GM18498 (cell line): ENCODE measurements around the gene RHOH.
"Not testable (repeated sequence)": the region's sequence is repeated elsewhere in the genome, so short reads cannot be mapped to it uniquely, and the experiment has no call there.

Experiments used
- ATAC-seq: cut with Tn5 transposase; IDR thresholded peaks from one replicate; pipeline ENCODE4 v1.9.1; 2021; ENCODE audit warnings: mild to moderate bottlenecking, moderate library complexity; ENCODE audit not compliant: unreplicated experiment

The RHOH gene

DNA sequence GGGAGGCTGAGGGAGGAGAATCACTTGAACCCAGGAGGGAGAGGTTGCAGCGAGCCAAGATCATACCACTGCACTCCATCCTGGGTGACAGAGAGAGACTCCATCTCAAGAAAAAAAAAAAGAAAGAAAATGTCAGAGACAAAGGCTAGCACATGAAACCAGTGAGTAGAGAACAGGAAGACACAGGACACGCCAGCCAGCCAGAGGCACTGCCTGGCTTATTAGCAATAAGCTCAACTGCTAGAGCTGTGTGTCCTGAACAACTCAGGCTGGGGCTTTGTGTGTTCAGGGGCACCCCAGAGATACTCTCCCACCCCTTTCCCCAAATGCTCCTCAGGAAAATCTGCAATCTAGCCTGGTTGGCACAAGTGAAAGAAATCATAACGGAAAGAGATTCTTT, 60.0 kb downstream of the RHOH start:
- no peak for ATAC-seq

- no peak for ATAC-seq
These were observed 61.8 kb downstream of the RHOH start for GRCh38 chr4:40258627-40259026.

- no peak for ATAC-seq
These were observed 64.6 kb downstream of the RHOH start for GRCh38 chr4:40261231-40262076.

DNA sequence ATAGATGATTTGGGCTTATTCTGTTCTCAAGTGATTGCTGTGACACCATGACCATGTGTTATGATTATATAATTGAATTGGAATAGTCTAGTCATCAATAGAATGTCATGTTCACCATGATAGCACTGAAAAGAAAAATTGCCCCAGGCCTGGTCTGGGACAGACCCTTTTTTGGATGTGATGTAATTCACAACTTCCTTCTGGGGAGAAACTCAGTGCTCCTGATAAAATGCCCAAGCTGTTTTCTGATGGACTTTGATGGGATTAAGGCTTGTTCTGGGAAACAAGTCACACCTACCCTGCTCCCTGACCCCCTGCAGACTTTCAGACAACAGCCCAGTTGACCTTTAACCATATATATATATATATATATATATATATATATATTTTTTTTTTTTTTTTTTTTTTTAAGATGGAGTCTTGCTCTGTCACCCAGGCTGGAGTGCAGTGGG, 65.3 kb downstream of the RHOH start:
- ATAC-seq, result no peak

DNA sequence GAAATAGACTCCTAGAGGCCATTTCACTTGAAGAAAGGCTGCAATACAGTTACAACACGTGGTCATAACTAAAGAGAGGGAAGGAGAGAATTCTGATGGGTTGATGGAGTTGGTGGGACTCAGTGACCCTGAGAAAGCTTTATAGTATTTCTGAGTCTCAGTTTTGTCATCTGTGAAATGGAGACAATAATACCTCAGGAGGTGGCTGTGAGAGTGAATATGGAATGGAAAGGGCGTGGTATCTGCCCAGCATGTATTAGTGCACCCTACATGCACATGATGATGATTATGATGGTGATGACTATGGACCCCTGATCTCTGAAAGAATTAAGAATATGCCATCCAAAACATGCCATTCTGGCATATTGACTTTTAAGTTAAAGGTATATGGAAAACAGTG, 66.0 kb downstream of the RHOH start:
- no peak for ATAC-seq

- no peak for ATAC-seq
These were observed 67.7 kb downstream of the RHOH start for GRCh38 chr4:40264497-40264896.

DNA sequence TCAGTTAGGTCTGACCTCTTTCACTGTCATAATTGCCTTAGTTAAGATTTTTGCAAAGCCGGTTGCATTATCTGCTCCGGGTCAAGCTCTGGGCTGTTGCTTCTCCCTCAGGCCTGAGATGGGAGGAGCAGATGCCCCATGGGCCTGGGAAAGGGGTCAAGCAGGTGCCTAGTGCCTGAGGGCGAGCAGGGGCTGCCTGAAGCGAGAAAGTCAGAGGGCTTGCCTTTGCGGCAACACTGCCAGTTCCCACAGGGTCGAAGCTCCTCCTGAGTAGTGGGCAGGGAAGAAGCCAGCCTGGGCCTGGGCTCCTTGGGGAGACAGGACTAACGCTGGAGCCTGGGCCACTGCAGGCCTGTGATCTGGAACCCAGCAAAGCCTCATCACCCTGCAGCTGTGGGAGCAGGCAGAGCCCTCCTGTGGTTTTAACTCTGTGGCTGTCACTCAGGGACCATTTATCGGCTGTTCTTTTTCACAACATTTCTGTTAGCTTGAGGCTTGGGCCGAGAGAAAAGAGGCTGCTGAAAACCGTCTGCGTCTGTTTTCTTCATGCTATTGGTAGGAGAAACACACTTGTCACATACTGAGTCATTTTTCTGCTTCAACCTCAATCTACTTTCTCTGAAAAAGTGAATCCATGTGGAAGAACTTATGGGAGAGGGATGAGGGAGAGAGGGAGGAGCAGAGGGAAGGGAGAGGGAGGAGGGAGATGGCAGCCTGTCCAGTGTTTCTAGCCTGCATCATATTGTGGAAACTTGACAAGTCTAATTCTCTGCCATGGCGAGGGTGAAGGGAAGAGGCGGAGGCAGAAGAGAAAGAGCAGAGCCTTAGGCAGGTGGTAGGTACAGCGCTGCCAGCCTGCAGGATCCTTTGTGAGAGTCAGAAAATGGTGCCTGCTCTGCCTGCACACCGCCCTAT, 68.4 kb downstream of the RHOH start:
- ATAC-seq, result no peak

DNA sequence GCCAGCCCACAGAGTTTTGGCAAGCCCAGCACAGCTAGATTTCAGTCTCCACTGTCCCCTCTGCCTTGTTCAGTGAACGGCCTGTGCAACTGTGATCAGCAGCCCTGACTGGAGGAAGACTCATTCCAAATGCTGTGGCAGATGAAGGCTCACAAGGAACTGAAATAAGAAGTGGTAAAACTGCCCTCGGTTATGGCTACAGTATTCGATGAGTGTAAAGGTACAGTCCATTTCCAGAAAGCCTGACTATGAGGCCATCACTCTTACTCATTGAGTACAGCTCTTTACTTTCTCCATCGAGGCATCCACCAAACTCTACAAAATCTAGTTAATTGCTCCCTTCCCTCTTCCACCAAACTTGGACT, 69.1 kb downstream of the RHOH start:
- no peak for ATAC-seq

DNA sequence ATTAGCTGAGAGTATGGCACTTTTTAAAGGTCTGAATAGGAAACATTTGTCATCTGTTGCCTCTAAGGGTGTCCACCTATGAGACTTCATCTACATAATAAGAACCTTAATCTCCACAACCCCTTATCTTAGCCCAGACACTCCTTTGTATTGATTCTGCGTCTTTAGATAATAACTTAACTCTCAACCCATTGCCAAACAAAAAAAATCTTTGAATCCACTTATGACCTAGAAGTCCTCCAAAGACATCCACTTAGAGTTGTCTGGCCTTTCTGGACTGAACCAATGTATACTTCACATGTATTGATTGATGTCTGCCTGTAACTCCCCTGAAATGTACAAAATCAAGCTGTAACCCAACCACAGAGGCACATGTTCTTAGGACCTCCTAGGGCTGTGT, 72.3 kb downstream of the RHOH start:
- no peak for ATAC-seq

- no peak for ATAC-seq
These were observed 73.8 kb downstream of the RHOH start for GRCh38 chr4:40270609-40271008.

- no peak for ATAC-seq
These were observed 78.4 kb downstream of the RHOH start for GRCh38 chr4:40275065-40275730.

DNA sequence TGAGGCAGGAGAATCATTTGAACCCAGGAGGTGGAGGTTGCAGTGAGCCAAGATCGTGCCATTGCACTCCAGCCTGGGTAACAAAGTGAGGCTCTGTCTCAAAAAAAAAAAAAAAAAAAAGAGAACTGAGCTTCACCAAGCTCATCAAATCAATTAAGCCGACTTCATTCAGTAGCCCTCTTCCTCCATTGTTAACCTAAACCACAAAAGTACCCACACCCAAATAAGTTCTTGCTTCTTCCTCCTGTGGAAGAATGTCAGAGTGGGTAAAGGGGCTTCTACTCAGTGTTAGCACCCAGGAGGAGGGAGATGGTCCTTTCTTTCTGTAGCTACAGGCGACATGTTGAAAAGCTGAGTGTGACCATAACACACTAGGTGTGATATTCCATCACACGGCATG, 79.7 kb downstream of the RHOH start:
- no peak for ATAC-seq

DNA sequence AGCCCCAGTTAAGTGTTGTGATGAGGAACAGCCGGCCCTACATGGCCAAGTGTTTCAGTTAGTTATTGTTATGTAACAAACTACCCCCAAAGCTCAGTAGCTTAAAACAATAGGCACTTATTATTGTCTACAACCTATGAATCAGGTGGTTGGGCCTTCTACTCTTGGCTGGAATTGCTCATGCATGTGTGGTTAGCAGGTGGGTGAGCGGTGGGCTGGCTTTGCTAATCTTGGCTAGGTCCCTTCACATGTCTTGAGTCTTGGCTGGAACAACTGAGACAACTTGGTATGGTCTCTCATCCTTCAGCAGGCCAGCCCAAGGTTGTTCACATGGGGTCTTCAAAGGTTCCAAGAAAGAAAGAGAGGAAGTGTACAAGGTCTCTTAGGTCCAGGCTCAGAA, 83.8 kb downstream of the RHOH start:
- no peak for ATAC-seq

GRCh38 chr4:40281099-40281498, 84.3 kb downstream of the RHOH start:
- ATAC-seq, result no peak

GRCh38 chr4:40281913-40282312, 85.1 kb downstream of the RHOH start:
- no peak for ATAC-seq

DNA sequence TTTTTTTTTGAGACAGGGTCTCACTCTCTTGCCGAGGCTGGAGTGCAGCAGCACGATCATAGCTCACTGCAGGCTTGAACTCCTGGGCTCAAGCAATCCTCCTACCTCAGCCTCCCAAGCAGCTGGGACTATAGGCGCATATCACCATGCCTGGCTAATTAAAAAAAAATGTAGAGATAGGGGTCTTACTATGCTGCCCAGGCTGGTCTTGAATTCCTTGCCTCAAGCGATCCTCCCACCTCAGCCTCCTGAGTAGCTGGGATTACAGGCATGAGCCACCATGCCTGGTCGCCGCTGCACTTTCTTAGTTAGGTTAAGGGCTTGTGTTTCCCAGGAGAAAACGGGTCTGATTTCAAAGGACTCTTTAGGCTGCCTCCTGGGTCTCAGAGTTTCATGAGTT, 86.0 kb downstream of the RHOH start:
- not testable (repeated sequence) for ATAC-seq

DNA sequence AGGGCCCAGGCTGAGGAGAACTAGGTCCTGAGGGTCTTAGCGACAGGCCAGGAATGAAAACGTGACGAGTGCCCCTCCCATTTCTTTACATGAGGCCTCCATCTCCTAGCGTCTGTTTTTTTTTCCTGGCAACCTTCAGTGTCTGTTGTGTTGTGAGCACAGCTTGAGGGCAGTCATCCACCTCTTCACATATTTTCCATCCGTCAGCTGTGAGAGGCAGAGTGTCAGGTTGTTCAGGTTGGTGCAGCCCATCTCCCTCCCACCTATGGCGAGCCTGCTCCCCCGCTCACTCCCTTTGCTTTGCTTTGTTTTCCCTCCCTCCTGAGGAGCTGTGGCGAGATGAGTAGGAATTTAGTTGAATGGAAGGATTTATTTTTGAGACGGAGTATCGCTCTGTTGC, 86.6 kb downstream of the RHOH start:
- ATAC-seq, result no peak

DNA sequence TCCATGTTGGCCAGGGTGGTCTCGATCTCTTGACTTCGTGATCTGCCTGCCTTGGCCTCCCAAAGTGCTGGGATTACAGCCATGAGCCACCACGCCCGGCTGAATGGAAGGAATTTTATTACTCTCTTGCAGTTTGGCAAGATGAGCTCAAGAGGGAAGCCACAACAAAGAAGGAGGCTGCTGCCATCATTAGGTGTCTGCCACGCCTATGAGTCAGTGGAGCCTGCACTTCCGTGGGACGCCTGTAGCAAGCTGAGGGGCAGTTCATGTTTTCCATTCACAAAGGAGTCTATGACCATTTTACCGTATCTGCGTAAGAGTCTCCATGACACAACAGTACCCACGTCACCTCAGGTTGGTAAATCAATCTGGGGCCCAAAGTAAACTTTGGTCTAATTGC, 87.1 kb downstream of the RHOH start:
- ATAC-seq, result no peak

GRCh38 chr4:40285692-40286091, 88.9 kb downstream of the RHOH start:
- ATAC-seq, result no peak

DNA sequence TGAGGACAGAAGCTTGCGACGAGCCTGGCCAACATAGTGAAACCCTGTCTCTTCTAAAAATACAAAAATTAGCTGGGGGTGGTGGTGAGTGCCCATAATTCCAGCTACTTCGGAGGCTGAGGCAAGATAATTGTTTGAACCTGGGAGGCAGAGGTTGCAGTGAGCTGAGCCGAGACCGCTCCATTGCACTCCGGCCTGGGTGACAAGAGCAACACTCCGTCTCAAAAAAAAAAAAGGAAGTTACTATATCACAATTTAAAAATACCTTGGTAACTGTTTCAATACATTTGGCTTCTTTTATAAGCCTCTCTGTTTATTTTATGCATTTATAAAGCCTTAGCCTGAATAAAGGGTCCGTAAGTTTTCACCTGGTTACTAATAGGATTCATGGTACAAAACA, 91.7 kb downstream of the RHOH start:
- no peak for ATAC-seq

DNA sequence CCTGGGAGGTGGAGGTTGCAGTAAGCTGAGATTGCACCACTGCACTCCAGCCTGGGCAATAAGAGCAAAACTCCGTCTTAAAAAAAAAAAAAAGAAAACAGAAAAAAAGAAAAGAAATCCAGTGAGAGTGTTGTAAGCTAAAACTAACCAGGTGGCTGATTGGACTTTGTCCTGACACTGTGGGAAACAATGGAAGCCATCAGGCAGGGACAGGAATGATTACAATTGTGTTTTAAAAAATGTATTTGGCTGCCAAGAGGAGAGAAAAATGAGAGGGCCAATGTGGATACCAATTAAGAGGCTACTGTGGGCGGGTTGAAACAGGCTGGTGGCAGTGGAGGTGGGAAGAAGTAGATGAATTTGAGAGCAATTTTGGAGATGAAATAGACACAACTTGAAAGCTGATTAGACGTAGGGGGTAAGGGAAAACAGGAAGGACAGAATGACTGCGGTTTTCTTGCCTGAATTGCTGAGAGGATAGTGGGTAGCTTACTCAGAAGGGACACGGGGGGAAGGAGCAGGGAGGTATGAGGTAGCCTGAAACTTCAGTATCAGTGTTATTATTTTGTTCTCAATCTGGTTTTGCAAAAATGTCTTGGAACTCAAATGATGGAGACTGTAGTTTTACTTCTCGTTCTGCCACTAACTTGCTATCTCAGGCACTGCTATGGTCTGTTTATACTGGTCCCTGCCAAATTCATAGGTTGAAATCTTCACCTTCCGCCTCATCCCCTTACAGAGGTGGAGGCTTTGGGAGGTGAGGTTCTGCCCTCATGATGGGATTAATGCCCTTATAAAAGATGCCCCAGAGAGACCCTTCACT, 92.7 kb downstream of the RHOH start:
- peak; percentile 56 for ATAC-seq
